ENCODE results near the gene RFX4.

The RFX4 gene

GRCh38 chr12:106774005-106774807 lies 191.4 kb downstream of the RFX4 start, which contains the start of gene RIC8B:
Gene RIC8B, plus strand, starts transcription at chr12:106774682. Its CDS starts 64 bp downstream, at chr12:106774746.
- H3K9me3 ChIP-seq (ENCODE audit: low read length): no peaks in the 10 kb centered on the region
- H3K4me1 ChIP-seq (ENCODE audit: insufficient read depth, low read length): peaks cover 12% of the 10 kb centered on the region
- H3K27ac ChIP-seq (ENCODE audit: low read depth, low read length): peak within 1 kb of the TSS; percentile 74
- no peaks in the 10 kb centered on the region for H3K27me3 ChIP-seq (ENCODE audit: control insufficient read depth in 1 of 2, insufficient read depth in 2 of 2, low read length in 2 of 2)
- peak within 1 kb of the TSS; percentile 72 to 89 for H3K4me3 ChIP-seq (ENCODE audit: low read depth in 1 of 2, low read length in 2 of 2)
- no peaks in the 10 kb centered on the region for H3K36me3 ChIP-seq (ENCODE audit: insufficient read depth, low read length)
- H3K9ac ChIP-seq (ENCODE audit: low read length): peak within 1 kb of the TSS; percentile 87

- H3K27ac ChIP-seq (ENCODE audit: low read depth, low read length): peak overlapping the region; percentile 74
- no peaks in the 10 kb centered on the region for H3K36me3 ChIP-seq (ENCODE audit: insufficient read depth, low read length)
- H3K27me3 ChIP-seq (ENCODE audit: control insufficient read depth in 1 of 2, insufficient read depth in 2 of 2, low read length in 2 of 2): no peaks in the 10 kb centered on the region
- H3K4me1 ChIP-seq (ENCODE audit: insufficient read depth, low read length): peaks cover 12% of the 10 kb centered on the region
- H3K9me3 ChIP-seq (ENCODE audit: low read length): no peaks in the 10 kb centered on the region
- peak overlapping the region; percentile 72 to 89 for H3K4me3 ChIP-seq (ENCODE audit: low read depth in 1 of 2, low read length in 2 of 2)
- peak overlapping the region; percentile 87 for H3K9ac ChIP-seq (ENCODE audit: low read length)
Measured at GRCh38 chr12:106774808-106775524, 192.2 kb downstream of the RFX4 start.

- H3K9ac ChIP-seq (ENCODE audit: low read length): no peak overlapping the region
- no peaks in the 10 kb centered on the region for H3K9me3 ChIP-seq (ENCODE audit: low read length)
- H3K4me1 ChIP-seq (ENCODE audit: insufficient read depth, low read length): peaks cover 12% of the 10 kb centered on the region
- H3K36me3 ChIP-seq (ENCODE audit: insufficient read depth, low read length): no peaks in the 10 kb centered on the region
- no peak overlapping the region for H3K27ac ChIP-seq (ENCODE audit: low read depth, low read length)
- no peaks in the 10 kb centered on the region for H3K27me3 ChIP-seq (ENCODE audit: control insufficient read depth in 1 of 2, insufficient read depth in 2 of 2, low read length in 2 of 2)
- H3K4me3 ChIP-seq (ENCODE audit: low read depth in 1 of 2, low read length in 2 of 2): no peak overlapping the region
Measured at GRCh38 chr12:106776897-106777296, 194.1 kb downstream of the RFX4 start.

- Histone ChIP-seq H3K4me3 (ENCODE audit: low read depth in 1 of 2, low read length in 2 of 2) (no peak overlapping the region), H3K36me3 (ENCODE audit: insufficient read depth, low read length) (peaks cover 10% of the 10 kb centered on the region), H3K9me3 (ENCODE audit: low read length) (no peaks in the 10 kb centered on the region), H3K4me1 (ENCODE audit: insufficient read depth, low read length) (peaks cover 9% of the 10 kb centered on the region), H3K9ac (ENCODE audit: low read length) (no peak overlapping the region), H3K27me3 (ENCODE audit: control insufficient read depth in 1 of 2, insufficient read depth in 2 of 2, low read length in 2 of 2) (no peaks in the 10 kb centered on the region), H3K27ac (ENCODE audit: low read depth, low read length) (no peak overlapping the region)
Measured at GRCh38 chr12:106780010-106780631, 197.3 kb downstream of the RFX4 start.

- no peak overlapping the region for H3K4me3 ChIP-seq (ENCODE audit: low read depth in 1 of 2, low read length in 2 of 2)
- no peaks in the 10 kb centered on the region for H3K27me3 ChIP-seq (ENCODE audit: control insufficient read depth in 1 of 2, insufficient read depth in 2 of 2, low read length in 2 of 2)
- no peaks in the 10 kb centered on the region for H3K9me3 ChIP-seq (ENCODE audit: low read length)
- no peaks in the 10 kb centered on the region for H3K4me1 ChIP-seq (ENCODE audit: insufficient read depth, low read length)
- H3K9ac ChIP-seq (ENCODE audit: low read length): no peak overlapping the region
- no peak overlapping the region for H3K27ac ChIP-seq (ENCODE audit: low read depth, low read length)
- H3K36me3 ChIP-seq (ENCODE audit: insufficient read depth, low read length): peaks cover 11% of the 10 kb centered on the region
Measured at GRCh38 chr12:106782619-106783018, 199.8 kb downstream of the RFX4 start.

- Histone ChIP-seq H3K36me3 (ENCODE audit: insufficient read depth, low read length) (peaks cover 11% of the 10 kb centered on the region), H3K9me3 (ENCODE audit: low read length) (no peaks in the 10 kb centered on the region), H3K4me1 (ENCODE audit: insufficient read depth, low read length) (no peaks in the 10 kb centered on the region), H3K27me3 (ENCODE audit: control insufficient read depth in 1 of 2, insufficient read depth in 2 of 2, low read length in 2 of 2) (no peaks in the 10 kb centered on the region), H3K4me3 (ENCODE audit: low read depth in 1 of 2, low read length in 2 of 2) (no peak overlapping the region), H3K27ac (ENCODE audit: low read depth, low read length) (no peak overlapping the region), H3K9ac (ENCODE audit: low read length) (no peak overlapping the region)
Measured at GRCh38 chr12:106783515-106783914, 200.7 kb downstream of the RFX4 start.

- Histone ChIP-seq H3K27ac (ENCODE audit: low read depth, low read length) (no peak overlapping the region), H3K9ac (ENCODE audit: low read length) (no peak overlapping the region), H3K9me3 (ENCODE audit: low read length) (no peaks in the 10 kb centered on the region), H3K36me3 (ENCODE audit: insufficient read depth, low read length) (peaks cover 18% of the 10 kb centered on the region), H3K4me1 (ENCODE audit: insufficient read depth, low read length) (no peaks in the 10 kb centered on the region), H3K27me3 (ENCODE audit: control insufficient read depth in 1 of 2, insufficient read depth in 2 of 2, low read length in 2 of 2) (no peaks in the 10 kb centered on the region), H3K4me3 (ENCODE audit: low read depth in 1 of 2, low read length in 2 of 2) (no peak overlapping the region)
Measured at GRCh38 chr12:106790020-106790419, 207.2 kb downstream of the RFX4 start.

GRCh38 chr12:106791531-106791930 lies 208.7 kb downstream of the RFX4 start:
- Histone ChIP-seq H3K27me3 (ENCODE audit: control insufficient read depth in 1 of 2, insufficient read depth in 2 of 2, low read length in 2 of 2) (no peaks in the 10 kb centered on the region), H3K36me3 (ENCODE audit: insufficient read depth, low read length) (peaks cover 16% of the 10 kb centered on the region), H3K9ac (ENCODE audit: low read length) (no peak overlapping the region), H3K27ac (ENCODE audit: low read depth, low read length) (no peak overlapping the region), H3K9me3 (ENCODE audit: low read length) (no peaks in the 10 kb centered on the region), H3K4me3 (ENCODE audit: low read depth in 1 of 2, low read length in 2 of 2) (no peak overlapping the region), H3K4me1 (ENCODE audit: insufficient read depth, low read length) (no peaks in the 10 kb centered on the region)

- Histone ChIP-seq H3K9me3 (ENCODE audit: low read length) (no peaks in the 10 kb centered on the region), H3K27ac (ENCODE audit: low read depth, low read length) (no peak overlapping the region), H3K4me3 (ENCODE audit: low read depth in 1 of 2, low read length in 2 of 2) (no peak overlapping the region), H3K36me3 (ENCODE audit: insufficient read depth, low read length) (peaks cover 16% of the 10 kb centered on the region), H3K4me1 (ENCODE audit: insufficient read depth, low read length) (no peaks in the 10 kb centered on the region), H3K9ac (ENCODE audit: low read length) (no peak overlapping the region), H3K27me3 (ENCODE audit: control insufficient read depth in 1 of 2, insufficient read depth in 2 of 2, low read length in 2 of 2) (no peaks in the 10 kb centered on the region)
Measured at GRCh38 chr12:106794369-106794768, 211.6 kb downstream of the RFX4 start.

GRCh38 chr12:106801167-106801708 lies 218.4 kb downstream of the RFX4 start:
- Histone ChIP-seq H3K4me1 (ENCODE audit: insufficient read depth, low read length) (no peaks in the 10 kb centered on the region), H3K27me3 (ENCODE audit: control insufficient read depth in 1 of 2, insufficient read depth in 2 of 2, low read length in 2 of 2) (no peaks in the 10 kb centered on the region), H3K36me3 (ENCODE audit: insufficient read depth, low read length) (no peaks in the 10 kb centered on the region), H3K4me3 (ENCODE audit: low read depth in 1 of 2, low read length in 2 of 2) (no peak overlapping the region), H3K9me3 (ENCODE audit: low read length) (no peaks in the 10 kb centered on the region), H3K27ac (ENCODE audit: low read depth, low read length) (no peak overlapping the region), H3K9ac (ENCODE audit: low read length) (no peak overlapping the region)

- Histone ChIP-seq H3K36me3 (ENCODE audit: insufficient read depth, low read length) (no peaks in the 10 kb centered on the region), H3K9me3 (ENCODE audit: low read length) (no peaks in the 10 kb centered on the region), H3K9ac (ENCODE audit: low read length) (no peak overlapping the region), H3K27me3 (ENCODE audit: control insufficient read depth in 1 of 2, insufficient read depth in 2 of 2, low read length in 2 of 2) (no peaks in the 10 kb centered on the region), H3K27ac (ENCODE audit: low read depth, low read length) (no peak overlapping the region), H3K4me3 (ENCODE audit: low read depth in 1 of 2, low read length in 2 of 2) (no peak overlapping the region), H3K4me1 (ENCODE audit: insufficient read depth, low read length) (no peaks in the 10 kb centered on the region)
Measured at GRCh38 chr12:106801830-106802533, 219.2 kb downstream of the RFX4 start.

All from muscle layer of colon (tissue), 2 donors.